SKM-1 treated with dmso at 0.1 percent for 144 hours (cell line): ENCODE measurements around the gene HRH4.

ENCODE experiments used
- DNase-seq: peaks from one replicate; lab custom pipeline; 2025; ENCODE audit not compliant: unreplicated experiment; lab: John Stamatoyannopoulos, UW

HRH4 gene

GRCh38 chr18:24465486-24465885 is 5.0 kb downstream of the HRH4 start:
- DNase-seq, result peak; percentile 80

- DNase-seq, result no peak
These were observed 6.3 kb downstream of the HRH4 start for GRCh38 chr18:24466771-24467170.

GRCh38 chr18:24470022-24470618 is 9.7 kb downstream of the HRH4 start:
- DNase-seq, result no peak

GRCh38 chr18:24470805-24471204 is 10.4 kb downstream of the HRH4 start:
- no peak for DNase-seq

- no peak for DNase-seq
These were observed 12.2 kb downstream of the HRH4 start for GRCh38 chr18:24472591-24472990.

- DNase-seq, result no peak
These were observed 14.0 kb downstream of the HRH4 start for GRCh38 chr18:24474406-24474805.

- no peak for DNase-seq
These were observed 15.6 kb downstream of the HRH4 start for GRCh38 chr18:24475926-24476589.

- no peak for DNase-seq
These were observed 18.9 kb downstream of the HRH4 start for GRCh38 chr18:24479371-24479770.

- no peak for DNase-seq
These were observed 22.4 kb downstream of the HRH4 start for GRCh38 chr18:24482821-24483220.

- no peak for DNase-seq
These were observed 25.2 kb downstream of the HRH4 start for GRCh38 chr18:24485681-24486080.

GRCh38 chr18:24486684-24487083 is 26.2 kb downstream of the HRH4 start:
- DNase-seq, result no peak

- peak; percentile 81 for DNase-seq
These were observed 28.5 kb downstream of the HRH4 start for GRCh38 chr18:24488824-24489493.

GRCh38 chr18:24490539-24490938 is 30.1 kb downstream of the HRH4 start:
- DNase-seq, result peak; percentile 61

GRCh38 chr18:24491927-24492834 is 31.7 kb downstream of the HRH4 start:
- DNase-seq, result no peak

- DNase-seq, result no peak
These were observed 34.1 kb downstream of the HRH4 start for GRCh38 chr18:24494586-24494985.

GRCh38 chr18:24497031-24497754 is 36.8 kb downstream of the HRH4 start:
- DNase-seq, result no peak

- DNase-seq, result no peak
These were observed 39.4 kb downstream of the HRH4 start for GRCh38 chr18:24499814-24500213.

- no peak for DNase-seq
These were observed 39.8 kb downstream of the HRH4 start for GRCh38 chr18:24500217-24500616.

GRCh38 chr18:24500766-24501165 is 40.3 kb downstream of the HRH4 start:
- DNase-seq, result no peak

- DNase-seq, result no peak
These were observed 42.5 kb downstream of the HRH4 start for GRCh38 chr18:24502667-24503523.
